H9 (cell line): ENCODE data around the gene SH3GLB2. TPM values are rescaled to one million over a fixed set of nuclear protein-coding genes. Genes with fewer than 3 reads are reported as not detected.
A peak's percentile ranks its signal among the peaks of the same experiment; 100 is the strongest.
"Not testable (repeated sequence)": the region's sequence is repeated elsewhere in the genome, so short reads cannot be mapped to it uniquely, and the experiment has no call there.

ENCODE experiments used
- DNase-seq: peaks from one replicate; pipeline ENCODE4 v3.0.0-alpha.2; 2017
- H2AFZ ChIP-seq: one replicate; pipeline ENCODE4 v1.6.1; 2013; ENCODE audit warnings: mild to moderate bottlenecking, low read length, control low read depth, moderate library complexity
- H2AK5ac ChIP-seq: 2 replicates; pipeline ENCODE4 v1.6.1; 2013; ENCODE audit warnings: low read length, control low read depth, mixed read lengths; ENCODE audit not compliant: insufficient read length
- H2BK120ac ChIP-seq: one replicate; pipeline ENCODE4 v1.6.1; 2013; ENCODE audit warnings: low read depth, mild to moderate bottlenecking, low read length, control low read depth, inconsistent platforms; ENCODE audit not compliant: poor library complexity, severe bottlenecking
- H2BK12ac ChIP-seq: 2 replicates; pipeline ENCODE4 v1.6.1; 2013; ENCODE audit warnings: low read length, control low read depth, mixed read lengths, low read depth; ENCODE audit not compliant: insufficient read length
- H2BK15ac ChIP-seq: 2 replicates; pipeline ENCODE4 v1.6.1; 2013; ENCODE audit warnings: low read depth, low read length, control low read depth
- H2BK20ac ChIP-seq: one replicate; pipeline ENCODE4 v1.6.1; 2013; ENCODE audit warnings: low read depth, mild to moderate bottlenecking, low read length, control low read depth, inconsistent platforms; ENCODE audit not compliant: poor library complexity, severe bottlenecking
- H2BK5ac ChIP-seq: 2 replicates; pipeline ENCODE4 v1.6.1; 2013; ENCODE audit warnings: low read length, control low read depth, mixed read lengths; ENCODE audit not compliant: insufficient read length
- H3K14ac ChIP-seq: 2 replicates; pipeline ENCODE4 v1.6.1; 2013; ENCODE audit warnings: low read length, control low read depth; ENCODE audit not compliant: insufficient read depth
- H3K18ac ChIP-seq: 2 replicates; pipeline ENCODE4 v1.6.1; 2013; ENCODE audit warnings: low read depth, mild to moderate bottlenecking, mixed read lengths, low read length, control low read depth; ENCODE audit not compliant: insufficient read length
- H3K23ac ChIP-seq: 2 replicates; pipeline ENCODE4 v1.6.1; 2013; ENCODE audit warnings: low read length, control low read depth, mixed read lengths, low read depth; ENCODE audit not compliant: insufficient read length
- H3K23me2 ChIP-seq: 2 replicates; pipeline ENCODE4 v1.6.1; 2013; ENCODE audit warnings: low read depth, mild to moderate bottlenecking, mixed read lengths, low read length, control low read depth; ENCODE audit not compliant: insufficient read length, poor library complexity, severe bottlenecking
- H3K27ac ChIP-seq: 2 replicates; pipeline ENCODE4 v1.5.1; 2013; ENCODE audit warnings: low read length, control low read depth, mixed read lengths, low read depth; ENCODE audit not compliant: insufficient read length
- H3K27me3 ChIP-seq: 2 replicates; pipeline ENCODE4 v1.6.1; 2013; ENCODE audit warnings: low read length, control low read depth, inconsistent platforms; ENCODE audit not compliant: insufficient read depth
- H3K4ac ChIP-seq: 2 replicates; pipeline ENCODE4 v1.6.1; 2013; ENCODE audit warnings: low read depth, mild to moderate bottlenecking, control low read depth, inconsistent platforms, low read length, moderate library complexity
- H3K4me1 ChIP-seq: 2 replicates; pipeline ENCODE4 v1.6.1; 2013; ENCODE audit warnings: low read length, control low read depth, inconsistent platforms; ENCODE audit not compliant: insufficient read depth
- H3K4me2 ChIP-seq: 2 replicates; pipeline ENCODE4 v1.6.1; 2013; ENCODE audit warnings: low read length, control low read depth, mixed read lengths; ENCODE audit not compliant: insufficient read length, insufficient read depth
- H3K56ac ChIP-seq: 2 replicates; pipeline ENCODE4 v1.6.1; 2013; ENCODE audit warnings: low read depth, mild to moderate bottlenecking, mixed read lengths, low read length, control low read depth; ENCODE audit not compliant: insufficient read length
- H3K79me1 ChIP-seq: 2 replicates; pipeline ENCODE4 v1.6.1; 2013; ENCODE audit warnings: low read depth, mild to moderate bottlenecking, moderate library complexity, low read length, control low read depth, inconsistent platforms; ENCODE audit not compliant: insufficient read depth, poor library complexity, severe bottlenecking
- H3K79me2 ChIP-seq: 2 replicates; pipeline ENCODE4 v1.6.1; 2013; ENCODE audit warnings: low read length, control low read depth, inconsistent platforms; ENCODE audit not compliant: insufficient read depth
- H3K9ac ChIP-seq: 2 replicates; pipeline ENCODE4 v1.6.1; 2013; ENCODE audit warnings: low read length, control low read depth, mixed read lengths; ENCODE audit not compliant: insufficient read length; ENCODE audit errors: extremely low read depth
- H3K9me3 ChIP-seq: one replicate; pipeline ENCODE4 v1.6.1; 2013; ENCODE audit warnings: low read depth, low read length, inconsistent platforms; ENCODE audit not compliant: control insufficient read depth
- H3T11ph ChIP-seq: one replicate; pipeline ENCODE4 v1.6.1; 2013; ENCODE audit warnings: mild to moderate bottlenecking, low read length, control low read depth, inconsistent platforms
- H4K20me1 ChIP-seq: one replicate; pipeline ENCODE4 v1.6.1; 2013; ENCODE audit not compliant: control insufficient read depth, insufficient read length, insufficient read depth
- H4K5ac ChIP-seq: 2 replicates; pipeline ENCODE4 v1.6.1; 2013; ENCODE audit warnings: low read depth, mild to moderate bottlenecking, mixed read lengths, low read length, control low read depth; ENCODE audit not compliant: insufficient read length
- H4K8ac ChIP-seq: replicated peaks from 2 replicates; pipeline ENCODE4 v1.6.1; 2013; ENCODE audit warnings: low read length, control low read depth, mixed read lengths, low read depth; ENCODE audit not compliant: insufficient read length
- H4K91ac ChIP-seq: 2 replicates; pipeline ENCODE4 v1.6.1; 2013; ENCODE audit warnings: low read depth, mild to moderate bottlenecking, moderate library complexity, mixed read lengths, low read length, control low read depth; ENCODE audit not compliant: insufficient read length
- H3K27ac Mint-ChIP-seq, 3 experiments: 2 replicates in 2 of 3; 3 replicates in 1 of 3; pipeline ENCODE4 v1.8.0; 2020 to 2021; ENCODE audit warnings: mixed read lengths in 3 of 3, mild to moderate bottlenecking in 1 of 3, moderate library complexity in 1 of 3
- H3K27me3 Mint-ChIP-seq: 2 replicates; pipeline ENCODE4 v1.8.0; 2021; ENCODE audit warnings: low read depth, mild to moderate bottlenecking, moderate library complexity, mixed read lengths
- H3K36me3 Mint-ChIP-seq, 3 experiments: 2 replicates in 2 of 3; 3 replicates in 1 of 3; pipeline ENCODE4 v1.8.0; 2020 to 2021; ENCODE audit warnings: low read depth in 3 of 3, mixed read lengths in 3 of 3; ENCODE audit not compliant: insufficient read depth in 1 of 3
- H3K4me1 Mint-ChIP-seq, 2 experiments: 2 replicates each; pipeline ENCODE4 v1.8.0; 2020; ENCODE audit warnings: mixed read lengths in 2 of 2
- H3K4me3 Mint-ChIP-seq, 2 experiments: 2 replicates in 1 of 2; 3 replicates in 1 of 2; pipeline ENCODE4 v1.8.0; 2020 to 2021; ENCODE audit warnings: mild to moderate bottlenecking in 2 of 2, mixed read lengths in 2 of 2, moderate library complexity in 1 of 2
- H3K9me3 Mint-ChIP-seq, 2 experiments: 2 replicates in 1 of 2; 3 replicates in 1 of 2; pipeline ENCODE4 v1.8.0; 2020; ENCODE audit warnings: mild to moderate bottlenecking in 2 of 2, mixed read lengths in 2 of 2, moderate library complexity in 1 of 2
- WGBS: extraction: QIAGEN DNeasy Blood & Tissue Kit; methylation state at CpG from one replicate; pipeline ENCODE4 v1.1.7; 2013; ENCODE audit warnings: missing lambda C conversion rate, low lambda C conversion rate, mixed read lengths; ENCODE audit not compliant: insufficient read length; ENCODE audit errors: extremely low coverage; 5-methylcytosine and 5-hydroxymethylcytosine counted together
- total RNA-seq: library from RNA; stranded (reverse); gene quantifications from 2 replicates; pipeline ENCODE4 v1.2.1, GENCODE V29; 2021
- TF ChIP-seq, protein P1 (sequence below): fragments of 200-600 bp; sonication (generic); conservative IDR thresholded peaks from 3 replicates; pipeline ENCODE4 v1.8.0; 2021; ENCODE audit warnings: antibody characterized with exemption, mild to moderate bottlenecking

SH3GLB2 gene
- total RNA-seq, 1 experiment from 2014 or later, result 69.5 TPM

- peaks cover 18 to 23% of the 10 kb centered on the region in 2 experiments for H3K4me1 Mint-ChIP-seq
These were observed 8.3 kb upstream of the SH3GLB2 start, which contains the start of gene MIGA2 for GRCh38 chr9:129036241-129036922. TSS of gene MIGA2 (plus strand) at chr9:129036626. CDS start at chr9:129040595, 3,969 bp downstream.

DNA sequence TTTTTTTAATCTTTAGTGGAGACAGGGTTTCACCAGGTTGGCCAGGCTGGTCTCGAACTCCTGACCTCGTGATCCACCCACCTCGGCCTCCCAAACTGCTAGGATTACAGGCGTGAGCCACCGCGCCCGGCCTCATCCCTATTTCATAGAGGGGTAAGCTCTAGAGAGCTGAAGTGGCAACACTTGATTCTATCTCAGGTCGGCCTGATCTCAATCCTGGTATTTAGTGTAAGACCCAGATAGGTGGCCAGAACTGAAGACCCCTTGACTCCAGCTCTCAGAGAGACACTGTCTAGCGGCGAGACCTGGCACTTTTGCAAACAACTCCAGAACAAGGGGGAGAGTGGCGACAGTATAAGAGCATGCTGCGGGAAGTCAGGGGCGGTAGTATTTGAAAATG, 7.7 kb upstream of the SH3GLB2 start:
- H3K23ac ChIP-seq, H2BK15ac ChIP-seq, H3K9me3 ChIP-seq, H3K4me1 ChIP-seq, H3K79me2 ChIP-seq, H3K27ac ChIP-seq, H3K9me3 Mint-ChIP-seq, H3K4ac ChIP-seq, H2BK120ac ChIP-seq, H3K27me3 Mint-ChIP-seq, H3K56ac ChIP-seq, H2BK12ac ChIP-seq, H3K23me2 ChIP-seq, H3K27me3 ChIP-seq, H2AK5ac ChIP-seq, H3K79me1 ChIP-seq, H3T11ph ChIP-seq, H4K20me1 ChIP-seq, H4K5ac ChIP-seq, H2BK20ac ChIP-seq, H3K36me3 Mint-ChIP-seq, H4K91ac ChIP-seq, H2BK5ac ChIP-seq, DNase-seq, H4K8ac ChIP-seq: not testable (repeated sequence)
- Histone ChIP-seq H3K4me2 (peak overlapping the region; percentile 28), H3K14ac (peak overlapping the region; percentile 8; the same call in 1 of the 2 replicates), H2AFZ (peak overlapping the region; percentile 81), H3K18ac (peak overlapping the region; percentile 49), H3K9ac (peak overlapping the region; percentile 32)
- no CpG with 5 or more reads among the region's 13 CpGs for WGBS
- Mint-ChIP-seq H3K27ac (peak overlapping the region; percentile 65 to 94 (median 76); a peak in 5 of 7 replicates), H3K4me3 (peak overlapping the region; percentile 97 to 99), H3K4me1 (peaks cover 18 to 27% of the 10 kb centered on the region in 2 experiments)

More at GRCh38 chr9:129036241-129036922, 8.3 kb upstream of the SH3GLB2 start, which contains the start of gene MIGA2:
- Mint-ChIP-seq H3K27ac (peak within 1 kb of the TSS; percentile 76 to 94 (median 92); a peak in 6 of 7 replicates), H3K9me3 (no peaks in the 10 kb centered on the region), H3K27me3 (no peaks in the 10 kb centered on the region), H3K4me3 (peak within 1 kb of the TSS; percentile 97 to 99), H3K36me3 (peaks cover under 1 to 6% (median 6%) of the 10 kb centered on the region in 3 experiments; a peak in 3 of 7 replicates)
- peak; percentile 99 for DNase-seq
- Histone ChIP-seq H3T11ph (no peak within 1 kb of the TSS), H3K9me3 (no peaks in the 10 kb centered on the region), H3K23me2 (peaks cover 7% of the 10 kb centered on the region), H2BK12ac (no peak within 1 kb of the TSS), H3K79me1 (no peaks in the 10 kb centered on the region), H3K4ac (no peak within 1 kb of the TSS), H2AK5ac (no peak within 1 kb of the TSS), H4K8ac (no peak within 1 kb of the TSS), H4K20me1 (no peaks in the 10 kb centered on the region), H3K4me1 (no peaks in the 10 kb centered on the region), H3K4me2 (peak within 1 kb of the TSS; percentile 91), H2BK15ac (no peak within 1 kb of the TSS; the same call in 1 of the 2 replicates), H3K27me3 (no peaks in the 10 kb centered on the region), H4K91ac (no peak within 1 kb of the TSS), H3K56ac (no peak within 1 kb of the TSS), H3K9ac (peak within 1 kb of the TSS; percentile 36), H3K14ac (peak within 1 kb of the TSS; percentile 8; the same call in 1 of the 2 replicates), H3K79me2 (peaks cover 3% of the 10 kb centered on the region; the same call in 1 of the 2 replicates), H2AFZ (peak within 1 kb of the TSS; percentile 81), H3K27ac (no peak within 1 kb of the TSS), H3K23ac (no peak within 1 kb of the TSS), H4K5ac (no peak within 1 kb of the TSS), H2BK20ac (no peak within 1 kb of the TSS), H3K18ac (peak within 1 kb of the TSS; percentile 49), H2BK120ac (no peak within 1 kb of the TSS), H2BK5ac (no peak within 1 kb of the TSS)
- TF ChIP-seq, protein P1, sequence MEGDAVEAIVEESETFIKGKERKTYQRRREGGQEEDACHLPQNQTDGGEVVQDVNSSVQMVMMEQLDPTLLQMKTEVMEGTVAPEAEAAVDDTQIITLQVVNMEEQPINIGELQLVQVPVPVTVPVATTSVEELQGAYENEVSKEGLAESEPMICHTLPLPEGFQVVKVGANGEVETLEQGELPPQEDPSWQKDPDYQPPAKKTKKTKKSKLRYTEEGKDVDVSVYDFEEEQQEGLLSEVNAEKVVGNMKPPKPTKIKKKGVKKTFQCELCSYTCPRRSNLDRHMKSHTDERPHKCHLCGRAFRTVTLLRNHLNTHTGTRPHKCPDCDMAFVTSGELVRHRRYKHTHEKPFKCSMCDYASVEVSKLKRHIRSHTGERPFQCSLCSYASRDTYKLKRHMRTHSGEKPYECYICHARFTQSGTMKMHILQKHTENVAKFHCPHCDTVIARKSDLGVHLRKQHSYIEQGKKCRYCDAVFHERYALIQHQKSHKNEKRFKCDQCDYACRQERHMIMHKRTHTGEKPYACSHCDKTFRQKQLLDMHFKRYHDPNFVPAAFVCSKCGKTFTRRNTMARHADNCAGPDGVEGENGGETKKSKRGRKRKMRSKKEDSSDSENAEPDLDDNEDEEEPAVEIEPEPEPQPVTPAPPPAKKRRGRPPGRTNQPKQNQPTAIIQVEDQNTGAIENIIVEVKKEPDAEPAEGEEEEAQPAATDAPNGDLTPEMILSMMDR, result no peak
- no CpG with 5 or more reads among the region's 49 CpGs for WGBS
